ENCODE data around the gene CGREF1.

The CGREF1 gene

DNA sequence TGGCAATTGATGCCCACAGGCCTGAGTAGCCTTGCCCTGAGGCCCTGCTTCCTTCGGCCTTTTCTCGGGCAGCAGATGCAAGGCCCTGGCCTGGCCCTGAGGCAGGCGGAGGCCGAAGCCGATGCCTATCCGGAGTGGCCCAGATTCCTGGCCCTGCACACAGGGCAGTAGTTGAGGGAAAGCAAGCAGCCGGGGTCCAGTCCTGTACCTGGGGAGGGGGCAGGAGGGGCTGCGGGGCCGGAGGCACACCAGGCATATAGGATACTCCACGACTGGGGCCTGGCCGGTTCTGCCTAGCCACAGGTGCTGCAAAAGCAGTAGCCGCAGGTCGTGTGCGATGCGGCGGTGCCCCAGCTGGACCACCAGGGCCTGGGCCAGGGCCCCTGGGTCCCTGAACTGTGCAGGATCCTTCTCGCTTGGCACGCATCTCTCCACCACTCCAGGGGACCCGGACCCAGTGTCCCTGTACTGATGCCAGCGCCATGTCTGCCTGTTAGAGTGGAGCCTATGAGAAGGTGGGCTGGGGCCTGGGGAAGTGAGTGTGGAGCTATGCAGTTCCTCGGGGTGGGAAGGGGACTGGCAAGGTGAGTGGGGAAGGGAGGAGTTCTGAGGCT lies 18.5 kb upstream of the CGREF1 start:
- DNase-seq (ENCODE audit: low read depth), result no peak
- TF ChIP-seq, protein P1, sequence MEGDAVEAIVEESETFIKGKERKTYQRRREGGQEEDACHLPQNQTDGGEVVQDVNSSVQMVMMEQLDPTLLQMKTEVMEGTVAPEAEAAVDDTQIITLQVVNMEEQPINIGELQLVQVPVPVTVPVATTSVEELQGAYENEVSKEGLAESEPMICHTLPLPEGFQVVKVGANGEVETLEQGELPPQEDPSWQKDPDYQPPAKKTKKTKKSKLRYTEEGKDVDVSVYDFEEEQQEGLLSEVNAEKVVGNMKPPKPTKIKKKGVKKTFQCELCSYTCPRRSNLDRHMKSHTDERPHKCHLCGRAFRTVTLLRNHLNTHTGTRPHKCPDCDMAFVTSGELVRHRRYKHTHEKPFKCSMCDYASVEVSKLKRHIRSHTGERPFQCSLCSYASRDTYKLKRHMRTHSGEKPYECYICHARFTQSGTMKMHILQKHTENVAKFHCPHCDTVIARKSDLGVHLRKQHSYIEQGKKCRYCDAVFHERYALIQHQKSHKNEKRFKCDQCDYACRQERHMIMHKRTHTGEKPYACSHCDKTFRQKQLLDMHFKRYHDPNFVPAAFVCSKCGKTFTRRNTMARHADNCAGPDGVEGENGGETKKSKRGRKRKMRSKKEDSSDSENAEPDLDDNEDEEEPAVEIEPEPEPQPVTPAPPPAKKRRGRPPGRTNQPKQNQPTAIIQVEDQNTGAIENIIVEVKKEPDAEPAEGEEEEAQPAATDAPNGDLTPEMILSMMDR (IDR thresholded peaks at IDR 0.05; ENCODE audit: insufficient read depth, low read depth, low read length, missing control alignments), result no peak
- H3K4me3 ChIP-seq (ENCODE audit: low read depth, low read length), result no peak overlapping the region

DNA sequence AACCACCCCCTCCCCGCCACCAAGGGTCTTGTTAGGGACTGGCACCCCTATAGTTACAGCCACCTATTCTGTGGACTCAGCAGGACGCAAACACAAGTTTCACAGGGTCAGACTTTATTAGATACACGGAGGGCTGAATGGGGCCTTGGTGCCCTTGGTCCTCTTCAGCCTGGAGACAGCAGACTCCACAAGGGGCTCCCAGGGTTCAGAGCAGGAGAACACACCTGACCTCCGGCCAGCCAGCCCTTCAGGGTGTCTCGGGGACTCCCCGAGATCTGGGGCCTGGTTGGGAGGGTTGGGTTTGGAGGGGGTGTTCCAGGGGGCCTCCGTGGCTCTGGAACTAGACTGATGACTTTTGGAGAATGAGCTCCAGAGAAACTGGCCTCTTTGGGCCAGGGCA lies 17.8 kb upstream of the CGREF1 start:
- no peak overlapping the region for H3K4me3 ChIP-seq (ENCODE audit: low read depth, low read length)
- DNase-seq (ENCODE audit: low read depth), result no peak
- TF ChIP-seq, protein P1 (IDR thresholded peaks at IDR 0.05; ENCODE audit: insufficient read depth, low read depth, low read length, missing control alignments), result no peak

GRCh38 chr2:27135478-27135955 lies 16.6 kb upstream of the CGREF1 start:
- TF ChIP-seq, protein P1 (IDR thresholded peaks at IDR 0.05; ENCODE audit: insufficient read depth, low read depth, low read length, missing control alignments), result no peak
- no peak for DNase-seq (ENCODE audit: low read depth)

GRCh38 chr2:27134781-27135477 lies 16.0 kb upstream of the CGREF1 start:
- TF ChIP-seq, protein P1 (IDR thresholded peaks at IDR 0.05; ENCODE audit: insufficient read depth, low read depth, low read length, missing control alignments), result no peak
- DNase-seq (ENCODE audit: low read depth), result no peak
- peak overlapping the region; percentile 53 for H3K4me3 ChIP-seq (ENCODE audit: low read depth, low read length)

More at GRCh38 chr2:27135478-27135955, 16.6 kb upstream of the CGREF1 start:
- H3K4me3 ChIP-seq (ENCODE audit: low read depth, low read length), result no peak overlapping the region

GRCh38 chr2:27133905-27134780 lies 15.2 kb upstream of the CGREF1 start, which contains the start of gene PREB:
Gene PREB, minus strand, starts transcription at chr2:27134636. Its CDS starts 215 bp downstream, at chr2:27134421.
- H3K4me3 ChIP-seq (ENCODE audit: low read depth, low read length), result peak within 1 kb of the TSS; percentile 79
- TF ChIP-seq, protein P1 (IDR thresholded peaks at IDR 0.05; ENCODE audit: insufficient read depth, low read depth, low read length, missing control alignments), result peak; percentile 28

DNA sequence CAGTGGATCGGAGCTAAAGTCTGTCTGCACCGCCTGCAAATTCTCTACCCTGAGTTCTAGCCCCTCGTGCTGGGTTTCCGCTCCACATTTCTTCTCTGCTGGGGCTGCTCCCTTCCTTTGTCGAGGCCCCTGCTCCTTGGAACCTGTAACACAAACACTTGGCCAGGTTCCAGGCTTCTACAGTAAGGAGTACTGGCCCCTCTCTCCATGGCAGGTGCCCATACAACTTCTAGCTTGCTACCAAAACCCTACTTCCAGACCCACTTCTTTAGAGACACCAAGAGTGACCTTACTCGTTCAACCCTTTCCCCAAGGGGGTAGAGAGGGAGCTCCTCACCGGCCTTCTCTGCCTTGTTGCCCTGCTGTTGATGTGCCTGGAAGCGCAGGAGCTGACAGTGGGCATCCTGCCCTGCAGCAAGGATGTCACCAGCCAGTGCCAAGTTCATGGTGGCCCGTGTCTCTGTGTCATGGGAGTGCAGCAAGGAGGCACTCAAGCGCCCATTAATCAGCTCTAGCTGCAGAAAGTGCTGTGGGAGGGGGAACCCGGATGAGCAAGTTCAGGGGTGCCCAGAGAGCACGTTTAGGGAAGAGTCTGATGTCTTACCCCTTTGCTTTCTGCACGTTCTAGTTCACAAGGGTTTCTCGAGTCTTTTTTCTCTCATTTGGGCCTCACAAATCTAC lies 14.4 kb upstream of the CGREF1 start:
- H3K4me3 ChIP-seq (ENCODE audit: low read depth, low read length), result peak overlapping the region; percentile 79
- peak; percentile 40 for DNase-seq (ENCODE audit: low read depth)
- TF ChIP-seq, protein P1 (IDR thresholded peaks at IDR 0.05; ENCODE audit: insufficient read depth, low read depth, low read length, missing control alignments), result no peak

More at GRCh38 chr2:27133905-27134780, 15.2 kb upstream of the CGREF1 start, which contains the start of gene PREB:
- peak; percentile 97 for DNase-seq (ENCODE audit: low read depth)

Data from GM12865 (cell line).